GM21619 (cell line): ENCODE results near the gene ATP2A2.
A peak's percentile ranks its signal among the peaks of the same experiment; 100 is the strongest.

ENCODE experiments used
- ATAC-seq: cut with Tn5 transposase; IDR thresholded peaks from one replicate; pipeline ENCODE4 v1.9.1; 2021; ENCODE audit not compliant: unreplicated experiment

The ATP2A2 gene

DNA sequence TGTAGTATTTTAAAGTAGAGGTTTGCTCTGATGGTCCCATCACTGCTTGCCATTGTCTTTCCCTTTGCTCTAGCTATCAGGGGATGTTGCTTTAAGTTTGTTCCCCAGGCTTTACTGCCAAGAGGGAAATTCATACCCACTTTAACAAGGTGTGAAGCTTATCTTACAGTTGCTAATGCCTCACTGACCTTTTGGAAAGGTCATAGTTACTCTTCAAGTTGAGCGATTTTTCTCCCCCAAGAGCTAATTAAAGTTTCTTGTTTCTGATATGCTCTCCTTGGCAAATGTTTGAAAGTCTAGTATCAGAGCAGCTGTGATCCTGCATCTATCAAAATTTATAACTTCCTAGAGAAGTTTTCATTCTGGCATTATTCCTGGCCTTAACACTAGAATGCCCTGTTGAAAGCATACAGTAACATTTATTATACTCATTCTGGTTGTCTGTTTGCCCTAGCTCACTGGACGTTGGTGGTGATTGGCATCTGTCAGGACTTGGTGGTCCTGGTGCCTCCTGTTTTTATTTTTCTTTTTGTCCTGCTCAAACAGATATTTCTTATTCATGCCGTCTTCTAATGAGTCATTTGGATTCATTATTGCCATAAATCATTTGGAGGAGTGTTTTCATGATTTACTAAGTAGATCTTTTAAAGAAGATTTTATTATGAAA is 8.1 kb downstream of the ATP2A2 start:
- ATAC-seq: no peak

DNA sequence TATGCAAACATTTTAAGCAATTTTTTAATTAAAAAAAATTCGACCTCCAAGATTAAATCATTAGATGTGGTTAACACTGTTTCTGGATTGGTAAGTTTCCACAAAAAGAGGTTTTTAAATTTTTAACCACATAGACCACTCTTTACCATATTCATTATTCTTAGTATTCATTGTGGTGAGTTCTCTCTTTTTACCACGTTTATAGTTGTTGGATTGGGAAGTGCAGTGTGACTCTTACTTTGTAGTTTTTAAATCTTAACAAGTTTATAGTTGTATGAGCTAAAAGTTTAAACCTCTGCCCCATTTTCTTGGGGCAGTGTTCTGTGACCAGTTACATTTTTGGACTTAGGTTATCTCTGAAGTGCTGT is 8.6 kb downstream of the ATP2A2 start:
- ATAC-seq: no peak

DNA sequence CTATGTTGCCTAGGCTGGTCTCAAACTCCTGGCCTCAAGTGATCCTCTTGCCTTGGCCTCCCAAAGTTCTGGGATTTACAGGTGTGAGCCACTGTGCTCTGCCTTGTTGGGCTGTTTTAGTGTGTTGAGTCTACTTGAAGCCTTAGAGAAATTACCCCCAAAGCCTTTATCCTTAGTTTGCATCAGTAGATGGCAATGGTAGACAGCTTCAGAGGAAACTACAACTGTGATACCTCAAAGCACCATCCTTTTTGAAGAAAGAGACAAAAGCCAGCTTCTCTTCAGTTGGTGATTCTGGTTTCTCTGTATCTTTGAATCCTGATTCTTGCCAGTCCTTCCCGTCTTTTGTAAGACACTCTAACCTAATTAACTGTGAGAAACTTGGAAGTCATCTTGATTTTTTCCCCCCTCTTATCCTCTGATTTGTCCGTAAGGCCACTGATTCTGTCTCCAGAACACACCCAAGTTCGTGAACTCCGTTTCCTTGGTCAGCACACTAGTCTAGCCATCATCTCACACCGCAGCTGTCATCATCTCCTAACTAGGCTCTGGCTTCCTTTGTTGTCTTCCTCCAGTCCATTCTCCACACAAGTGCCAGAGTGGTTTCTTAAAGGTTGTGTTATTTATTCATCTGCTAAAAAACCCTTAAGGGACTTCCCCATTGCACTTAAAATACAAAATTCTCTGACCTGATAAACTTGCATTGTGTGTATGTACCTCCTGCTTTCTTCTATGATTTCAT is 20.2 kb downstream of the ATP2A2 start:
- ATAC-seq: no peak

DNA sequence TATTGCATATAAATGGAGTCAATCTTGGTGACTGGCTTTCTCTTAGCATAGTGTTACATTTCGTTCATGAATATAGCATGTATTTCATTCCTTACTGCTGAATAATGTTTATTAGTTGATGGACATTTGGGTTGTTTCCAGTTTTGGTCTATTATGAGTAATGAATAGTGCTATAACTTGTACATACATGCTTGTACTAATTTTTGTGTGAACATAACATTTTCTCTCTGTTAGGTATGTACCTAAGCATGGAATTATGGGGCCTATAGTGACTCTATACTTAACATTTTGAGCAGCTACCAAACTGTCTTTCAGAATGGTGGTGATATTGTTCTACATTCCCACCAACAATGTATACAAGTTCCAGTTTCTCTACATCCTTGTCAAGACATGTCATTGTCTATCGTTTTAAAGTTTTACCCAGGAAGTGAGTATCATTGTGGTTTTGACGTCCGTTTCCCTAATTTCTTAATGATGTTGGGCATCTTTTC is 23.1 kb downstream of the ATP2A2 start:
- ATAC-seq: no peak

DNA sequence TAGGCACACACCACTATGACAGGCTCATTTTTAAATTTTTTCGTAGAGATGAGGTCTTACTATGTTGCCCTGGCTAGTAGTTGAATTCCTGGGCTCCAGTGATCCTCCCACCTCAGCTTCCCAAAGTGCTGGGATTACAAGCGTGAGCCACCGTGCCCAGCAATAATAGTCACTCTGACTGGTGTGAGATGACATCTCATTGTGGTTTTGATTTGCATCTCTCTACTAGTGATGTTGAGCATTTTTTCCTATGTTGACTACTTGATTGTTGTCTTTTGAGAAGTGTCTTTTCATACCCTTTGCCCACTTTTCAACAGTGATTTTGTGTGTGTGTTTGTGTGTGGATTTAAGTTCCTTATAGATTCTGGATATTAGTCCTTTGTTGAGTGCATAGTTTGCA is 26.3 kb downstream of the ATP2A2 start:
- no peak for ATAC-seq

DNA sequence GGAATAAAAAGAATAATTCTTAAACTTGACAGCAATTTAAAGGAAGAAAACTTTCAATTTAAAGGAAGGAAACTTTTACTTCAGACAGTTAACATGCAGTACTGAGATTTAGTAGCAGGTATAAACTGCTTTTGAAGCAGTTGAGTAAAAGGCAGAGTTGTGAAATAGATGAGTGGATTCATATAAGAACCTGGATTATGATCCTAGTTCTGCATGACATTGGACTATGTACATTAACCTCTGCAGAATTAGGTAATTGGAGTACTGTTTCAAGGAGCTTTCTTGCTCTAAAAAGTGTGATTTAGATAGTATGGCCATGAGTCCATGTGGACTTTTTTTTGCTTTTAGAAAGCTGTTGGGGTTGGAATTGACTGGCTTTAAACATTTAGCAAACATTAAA is 29.7 kb downstream of the ATP2A2 start:
- ATAC-seq: no peak

DNA sequence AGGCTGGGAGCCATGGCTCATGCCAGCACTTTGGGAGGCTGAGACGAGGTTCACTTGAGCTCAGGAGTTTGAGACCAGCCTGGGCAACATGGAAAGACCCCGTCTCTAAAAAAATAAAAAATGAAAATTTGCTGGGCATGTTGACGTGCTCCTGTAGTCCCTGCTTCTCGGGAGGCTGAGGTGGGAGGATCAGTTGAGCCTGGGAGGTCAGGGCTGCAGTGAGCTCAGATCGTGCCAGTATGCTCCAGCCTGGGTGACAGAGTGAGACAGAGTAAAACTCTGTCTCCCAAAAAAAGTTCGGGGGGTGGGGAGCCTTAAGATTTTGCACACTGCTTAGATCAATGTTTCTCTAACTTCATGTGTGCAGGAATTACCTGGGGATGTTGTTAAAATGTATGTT is 30.9 kb downstream of the ATP2A2 start:
- ATAC-seq: no peak

DNA sequence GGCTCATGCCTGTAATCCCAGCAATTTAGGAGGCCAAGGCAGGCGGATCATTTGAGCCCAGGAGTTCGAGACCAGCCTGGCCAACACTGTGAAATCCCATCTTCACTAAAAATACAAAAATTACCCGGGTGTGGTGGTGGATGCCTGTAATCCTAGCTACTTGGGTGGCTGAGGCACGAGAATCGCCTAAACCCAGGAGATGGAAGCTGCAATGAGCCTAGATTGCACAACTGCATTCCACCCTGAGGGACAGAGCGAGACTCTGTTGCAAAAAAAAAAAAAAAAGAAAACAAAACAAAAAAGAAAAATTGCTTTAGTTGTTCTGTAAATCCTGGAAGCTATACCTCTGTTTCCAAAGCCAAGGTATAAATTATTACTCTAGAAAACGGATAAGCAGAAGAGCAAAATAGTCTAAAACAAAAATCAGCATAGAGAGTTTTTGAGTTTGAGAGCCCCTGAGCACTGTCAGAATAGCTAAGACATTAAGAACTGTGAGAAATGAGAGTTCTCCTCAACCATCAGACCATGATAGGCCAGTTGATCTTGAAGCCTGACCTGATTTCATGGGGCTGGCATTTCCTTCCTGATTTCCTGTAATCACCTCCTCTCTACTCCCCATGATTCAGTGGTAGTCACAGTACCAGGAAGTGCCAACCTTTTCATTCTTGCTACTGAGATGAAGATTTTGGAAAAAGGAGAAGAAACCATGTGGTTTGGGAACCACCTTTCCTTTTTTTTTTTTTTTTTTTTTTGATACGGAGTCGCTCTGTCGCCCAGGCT is 31.7 kb downstream of the ATP2A2 start:
- ATAC-seq: no peak

DNA sequence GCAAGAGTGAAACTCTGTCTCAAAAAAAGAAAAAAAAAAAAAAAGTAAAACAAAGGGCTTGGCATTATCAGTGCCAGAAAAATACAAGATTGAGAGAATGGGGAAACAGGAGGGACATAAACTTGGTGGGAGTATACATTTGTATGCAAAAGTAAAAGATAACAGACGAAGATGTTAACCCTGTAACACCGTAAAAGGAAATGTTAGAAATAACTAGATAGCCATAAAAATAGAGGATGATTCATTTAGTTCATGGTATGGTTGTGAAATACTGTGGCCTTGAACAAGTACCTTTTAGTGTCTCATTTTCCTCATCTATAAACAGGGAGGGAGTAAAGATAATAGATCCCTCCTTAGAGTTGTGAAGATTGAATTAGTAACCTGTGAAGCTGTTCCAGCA is 33.3 kb downstream of the ATP2A2 start:
- ATAC-seq: peak; percentile 45

DNA sequence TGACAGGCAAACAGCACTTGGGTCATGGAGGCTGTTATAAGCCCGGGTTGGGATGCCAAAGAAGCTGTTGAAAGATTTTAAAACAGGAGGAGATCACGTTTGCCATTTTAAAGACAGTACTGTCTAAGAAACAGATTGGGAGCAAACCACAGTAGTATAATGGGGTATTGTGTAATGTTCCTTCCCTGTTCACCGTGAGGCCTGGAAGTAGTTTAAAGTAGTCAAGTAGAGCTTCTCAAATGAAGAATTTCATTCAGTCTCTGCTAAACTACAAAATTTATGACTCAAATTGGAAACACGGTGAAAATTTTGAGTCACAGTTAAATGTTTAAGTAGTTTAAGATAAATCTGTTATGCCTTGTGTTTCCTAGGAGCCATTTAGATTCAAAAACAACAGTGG is 35.8 kb downstream of the ATP2A2 start:
- ATAC-seq: no peak

DNA sequence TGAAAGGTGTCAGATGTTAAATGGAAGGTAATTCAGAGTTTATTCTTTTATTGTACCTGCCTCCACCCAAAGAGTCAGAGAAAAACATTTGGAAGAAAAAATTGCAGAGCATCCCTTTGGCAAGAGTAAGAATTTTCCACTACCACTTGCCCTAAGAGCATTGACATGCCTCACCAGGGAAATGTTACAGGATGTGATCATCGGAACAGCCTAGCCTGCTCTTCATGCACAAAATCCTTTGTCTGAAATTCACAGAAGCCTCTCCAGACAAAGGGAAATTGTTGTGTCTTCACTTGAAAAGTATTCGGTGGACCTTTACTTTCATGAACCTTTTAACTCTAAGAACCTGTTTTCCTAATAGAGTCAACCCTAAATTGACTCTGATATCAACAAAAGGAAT is 36.9 kb downstream of the ATP2A2 start:
- ATAC-seq: no peak

DNA sequence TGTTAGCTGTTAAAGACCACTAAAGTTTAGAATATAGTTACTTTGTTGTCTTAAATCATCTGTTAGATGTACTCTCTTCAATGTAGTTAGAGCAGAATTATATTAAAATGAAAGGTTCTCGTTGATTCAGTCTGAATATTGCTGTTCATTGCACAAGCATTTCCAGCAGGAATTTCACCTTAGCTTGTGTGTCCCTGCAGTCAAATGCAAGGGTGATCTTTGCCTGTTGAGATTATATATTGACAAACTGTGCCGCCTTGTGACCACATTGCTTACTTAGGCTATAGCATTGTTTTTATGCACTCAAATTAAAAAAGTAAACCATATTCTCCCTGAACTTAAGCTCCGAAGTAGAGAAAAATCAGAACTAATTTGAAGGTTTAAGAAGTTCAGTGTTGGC is 39.5 kb downstream of the ATP2A2 start:
- no peak for ATAC-seq

DNA sequence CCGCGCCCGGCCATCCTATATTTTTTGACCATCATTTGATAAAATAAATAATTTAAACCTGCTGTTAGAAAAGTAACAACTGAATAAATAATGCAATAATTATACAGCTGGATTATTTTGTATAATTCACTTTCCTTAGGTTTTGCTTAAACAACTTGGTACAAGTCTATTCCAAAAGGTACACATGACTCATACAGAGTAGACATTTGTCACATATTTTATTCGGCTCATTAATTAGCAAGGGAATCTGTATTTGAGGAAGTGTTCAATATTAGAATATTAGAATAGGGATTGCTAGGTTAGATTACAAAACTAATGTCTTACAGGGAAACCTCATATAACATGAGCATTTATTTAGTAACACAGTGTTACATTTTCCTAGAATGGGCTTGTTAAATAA is 48.7 kb downstream of the ATP2A2 start:
- ATAC-seq: no peak

DNA sequence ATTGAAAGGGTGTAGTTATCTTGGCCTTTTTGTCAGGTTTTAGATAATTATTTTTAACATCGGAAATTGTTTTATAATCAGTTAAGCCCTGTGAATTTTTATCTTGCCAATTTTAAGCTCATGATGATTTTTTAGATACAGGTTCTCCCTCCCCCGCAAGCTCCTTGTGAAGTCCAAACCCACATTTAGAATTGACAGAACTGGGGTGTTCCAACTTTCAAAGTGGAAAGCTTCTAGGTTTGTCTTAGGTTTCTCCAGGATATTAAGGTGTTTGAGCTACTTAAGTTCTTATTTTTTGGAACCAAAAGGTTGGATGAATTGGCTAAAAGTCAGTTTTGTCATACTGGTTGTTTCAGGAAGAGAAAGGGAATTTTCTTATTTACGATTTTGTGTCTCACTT is 49.1 kb downstream of the ATP2A2 start:
- no peak for ATAC-seq

DNA sequence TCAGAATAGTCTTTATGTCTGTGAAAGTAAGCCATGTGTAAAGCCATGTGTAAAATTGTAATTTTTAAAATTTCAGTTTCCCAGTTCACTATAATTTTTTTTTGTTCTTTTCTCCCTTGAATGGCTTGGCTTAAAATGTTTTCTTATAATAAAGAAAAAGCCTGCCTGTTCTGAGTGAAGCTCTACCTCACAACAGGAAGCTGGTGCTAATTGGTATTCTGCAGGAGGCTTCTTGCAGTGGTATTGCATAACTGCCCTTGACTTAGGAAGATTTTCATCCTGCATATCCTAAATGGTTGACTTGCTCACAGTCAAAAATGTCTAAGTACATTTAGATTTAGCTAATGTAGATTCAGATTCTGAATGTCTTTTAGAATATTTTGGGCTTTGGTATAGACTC is 49.5 kb downstream of the ATP2A2 start:
- no peak for ATAC-seq

DNA sequence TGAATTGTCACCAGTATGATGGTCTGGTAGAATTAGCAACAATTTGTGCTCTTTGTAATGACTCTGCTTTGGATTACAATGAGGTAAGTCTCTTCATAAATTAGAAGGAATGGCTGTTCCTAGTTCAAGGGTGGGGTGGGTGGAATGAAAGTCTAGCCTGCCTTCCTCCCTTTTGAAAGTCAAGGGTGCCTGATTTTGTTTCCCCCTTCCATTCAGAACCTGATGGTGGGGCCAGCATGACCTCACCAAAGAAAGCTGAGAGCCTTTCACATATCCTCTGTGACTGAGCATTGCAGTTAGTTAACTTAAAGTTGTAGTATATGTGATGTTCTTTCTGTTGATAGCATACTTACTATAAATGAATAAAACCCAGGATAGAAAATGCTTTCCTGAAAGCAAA is 52.2 kb downstream of the ATP2A2 start:
- ATAC-seq: no peak

DNA sequence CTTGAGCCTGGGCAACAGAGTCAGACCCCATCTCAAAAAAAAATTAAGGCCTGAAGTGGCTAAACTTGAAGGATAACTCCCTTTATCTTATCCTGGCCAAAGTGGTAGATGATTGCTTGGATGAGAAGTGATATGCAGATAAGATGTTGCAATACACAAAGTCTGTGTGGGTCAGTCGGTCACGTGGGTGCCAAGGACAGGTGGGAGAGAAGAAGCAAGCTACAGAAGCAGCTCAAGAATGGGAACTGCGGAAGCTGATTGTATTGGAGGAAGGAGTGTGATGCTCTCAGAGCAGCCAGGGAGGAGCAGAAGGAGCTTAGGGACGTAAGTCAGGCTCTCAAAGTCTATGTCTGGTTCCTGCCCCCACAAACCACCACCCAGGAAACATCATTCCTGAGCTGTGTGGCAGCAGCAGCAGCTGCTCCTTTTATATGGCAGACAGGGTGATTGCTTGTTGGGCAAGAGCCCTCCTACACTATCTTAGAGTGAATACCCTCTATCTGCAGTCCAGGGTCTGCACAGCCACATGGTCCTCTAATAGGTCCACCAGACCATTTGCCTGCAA is 54.5 kb downstream of the ATP2A2 start:
- ATAC-seq: no peak

DNA sequence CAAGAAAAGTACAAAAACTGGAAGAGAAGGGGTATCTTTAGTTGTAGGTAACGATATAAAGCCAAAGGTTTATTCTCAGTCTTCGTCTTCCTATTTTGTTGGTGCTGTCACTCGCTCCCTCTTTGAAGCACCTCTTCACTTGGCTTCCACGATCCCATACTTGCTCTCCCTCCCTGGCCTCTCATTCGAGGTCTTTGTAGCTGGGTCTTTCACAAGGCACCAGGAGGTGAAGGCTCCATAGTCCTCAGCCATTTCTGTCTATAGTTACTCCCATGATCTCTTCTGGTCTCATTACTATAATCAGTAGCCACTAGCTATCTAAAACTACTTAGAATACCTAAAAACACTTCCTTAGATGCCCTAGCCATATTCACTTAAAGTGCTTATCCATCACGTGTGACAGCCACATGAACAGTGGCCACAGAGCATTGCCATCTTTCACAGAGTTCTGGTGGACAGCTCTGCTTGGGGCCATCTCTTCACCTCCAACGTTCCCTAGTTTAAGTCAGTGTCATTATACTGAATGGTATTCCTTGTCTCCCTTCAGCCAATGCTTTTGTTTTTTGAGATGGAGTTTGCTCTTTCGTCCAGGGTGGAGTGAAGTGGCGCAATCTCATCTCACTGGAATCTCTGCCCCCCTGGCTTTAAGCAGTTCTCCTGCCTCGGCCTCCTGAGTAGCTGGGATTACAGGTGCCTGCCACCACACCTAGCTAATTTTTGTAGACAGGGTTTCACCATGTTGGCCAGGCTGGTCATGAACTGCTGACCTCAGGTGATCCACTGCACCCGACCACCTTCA is 57.1 kb downstream of the ATP2A2 start:
- ATAC-seq: no peak

DNA sequence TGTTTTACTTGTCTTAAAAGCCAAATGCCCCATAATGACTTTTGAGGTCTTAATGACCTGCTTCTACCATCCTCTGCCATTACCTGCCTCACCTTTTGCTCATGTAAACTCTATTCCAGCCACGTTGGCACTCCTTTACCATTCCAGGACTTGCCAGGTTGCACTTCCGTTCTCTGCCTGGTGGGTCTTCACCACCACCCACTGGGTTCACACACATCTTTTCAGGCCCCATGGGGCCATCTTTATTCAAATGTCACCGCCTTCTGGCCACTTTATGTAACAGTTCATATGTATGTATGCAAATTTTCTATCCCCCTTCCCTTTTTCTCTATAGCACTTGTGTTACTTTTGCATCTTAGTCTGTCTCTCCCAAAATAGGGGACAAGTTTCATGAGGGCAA is 57.7 kb downstream of the ATP2A2 start:
- no peak for ATAC-seq

DNA sequence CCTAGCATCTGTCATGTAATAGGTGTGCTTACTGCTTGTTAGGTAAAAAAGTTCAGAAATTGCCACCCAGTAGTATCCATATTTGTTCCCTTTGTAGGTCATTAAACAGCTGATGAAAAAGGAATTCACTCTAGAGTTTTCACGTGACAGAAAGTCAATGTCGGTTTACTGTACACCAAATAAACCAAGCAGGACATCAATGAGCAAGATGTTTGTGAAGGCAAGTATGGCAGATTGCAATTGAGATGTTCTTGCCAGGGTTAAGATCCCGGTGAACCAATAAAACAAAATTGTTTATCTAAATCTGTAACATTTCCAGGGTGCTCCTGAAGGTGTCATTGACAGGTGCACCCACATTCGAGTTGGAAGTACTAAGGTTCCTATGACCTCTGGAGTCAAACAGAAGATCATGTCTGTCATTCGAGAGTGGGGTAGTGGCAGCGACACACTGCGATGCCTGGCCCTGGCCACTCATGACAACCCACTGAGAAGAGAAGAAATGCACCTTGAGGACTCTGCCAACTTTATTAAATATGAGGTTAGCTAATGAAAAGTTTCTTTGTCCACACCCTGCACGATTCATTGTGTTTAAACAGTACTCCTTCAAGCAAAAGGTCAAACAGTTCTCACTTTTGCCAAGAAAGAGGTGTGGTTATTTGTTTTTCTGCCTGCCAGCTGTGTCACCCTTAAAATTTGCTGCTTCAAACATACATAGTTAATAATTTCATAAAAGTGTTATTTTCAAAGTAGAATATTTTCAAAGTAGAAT is 58.3 kb downstream of the ATP2A2 start:
- ATAC-seq: no peak
